ENCODE data around the gene RNASE13. TPM values are rescaled to one million over a fixed set of nuclear protein-coding genes. Genes with fewer than 3 reads are reported as not detected.
"Not testable (repeated sequence)": the region's sequence is repeated elsewhere in the genome, so short reads cannot be mapped to it uniquely, and the experiment has no call there.

The RNASE13 gene
- total RNA-seq, 3 donors from 2014 or later = not detected

DNA sequence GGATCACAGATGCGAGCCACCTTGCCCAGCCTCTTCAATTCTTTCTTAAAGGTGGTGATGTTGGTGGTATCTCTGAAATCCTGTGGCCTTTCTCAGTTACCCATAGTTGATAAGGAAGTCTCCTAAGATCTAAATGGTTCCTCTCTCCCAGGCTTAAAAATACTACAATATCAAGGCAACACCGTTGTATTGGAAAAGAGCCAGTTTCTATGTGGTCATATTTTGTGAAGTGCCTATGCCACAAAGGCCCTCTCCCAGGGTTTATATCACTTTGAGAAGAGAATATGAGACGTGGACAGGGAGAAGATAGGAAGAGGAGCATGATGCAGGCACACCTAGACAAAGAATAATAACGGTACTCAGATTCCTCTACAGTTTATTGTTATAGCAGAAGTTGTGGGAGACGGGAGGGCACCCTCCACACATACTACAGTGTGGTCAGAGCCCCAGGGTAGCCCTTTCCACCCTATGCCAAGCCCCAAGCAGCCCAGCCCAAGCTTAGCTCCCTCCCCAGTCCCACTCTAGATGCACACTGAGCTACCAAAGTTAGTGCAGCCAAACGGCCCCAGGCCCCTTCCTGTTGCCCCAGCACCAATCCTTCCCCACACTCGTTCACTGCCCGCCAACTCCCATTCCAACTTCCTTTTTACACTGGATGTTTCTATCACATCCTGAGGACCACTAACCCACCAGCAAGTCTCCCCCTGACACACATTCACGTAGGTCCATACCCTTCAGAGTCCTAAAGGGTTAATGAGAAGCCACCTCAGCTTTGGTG, 18.0 kb downstream of the RNASE13 start:
- no peak for DNase-seq
- Histone ChIP-seq H3K36me3 (ENCODE audit: low read depth) (no peaks in the 10 kb centered on the region), H3K4me3 (no peak overlapping the region), H3K4me1 (ENCODE audit: low read depth) (no peaks in the 10 kb centered on the region), H3K9me3 (no peaks in the 10 kb centered on the region)
- intact Hi-C loops (cut with DNase I, micrococcal nuclease) = loop anchor here in 1 of 2 donors (10.0 kb wide), 1 partner anchor 78 kb away; the partner anchor contains the start of gene ZNF219
- no peak for ATAC-seq
- TF ChIP-seq, protein P1, sequence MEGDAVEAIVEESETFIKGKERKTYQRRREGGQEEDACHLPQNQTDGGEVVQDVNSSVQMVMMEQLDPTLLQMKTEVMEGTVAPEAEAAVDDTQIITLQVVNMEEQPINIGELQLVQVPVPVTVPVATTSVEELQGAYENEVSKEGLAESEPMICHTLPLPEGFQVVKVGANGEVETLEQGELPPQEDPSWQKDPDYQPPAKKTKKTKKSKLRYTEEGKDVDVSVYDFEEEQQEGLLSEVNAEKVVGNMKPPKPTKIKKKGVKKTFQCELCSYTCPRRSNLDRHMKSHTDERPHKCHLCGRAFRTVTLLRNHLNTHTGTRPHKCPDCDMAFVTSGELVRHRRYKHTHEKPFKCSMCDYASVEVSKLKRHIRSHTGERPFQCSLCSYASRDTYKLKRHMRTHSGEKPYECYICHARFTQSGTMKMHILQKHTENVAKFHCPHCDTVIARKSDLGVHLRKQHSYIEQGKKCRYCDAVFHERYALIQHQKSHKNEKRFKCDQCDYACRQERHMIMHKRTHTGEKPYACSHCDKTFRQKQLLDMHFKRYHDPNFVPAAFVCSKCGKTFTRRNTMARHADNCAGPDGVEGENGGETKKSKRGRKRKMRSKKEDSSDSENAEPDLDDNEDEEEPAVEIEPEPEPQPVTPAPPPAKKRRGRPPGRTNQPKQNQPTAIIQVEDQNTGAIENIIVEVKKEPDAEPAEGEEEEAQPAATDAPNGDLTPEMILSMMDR (IDR thresholded peaks at IDR 0.05) = no peak

DNA sequence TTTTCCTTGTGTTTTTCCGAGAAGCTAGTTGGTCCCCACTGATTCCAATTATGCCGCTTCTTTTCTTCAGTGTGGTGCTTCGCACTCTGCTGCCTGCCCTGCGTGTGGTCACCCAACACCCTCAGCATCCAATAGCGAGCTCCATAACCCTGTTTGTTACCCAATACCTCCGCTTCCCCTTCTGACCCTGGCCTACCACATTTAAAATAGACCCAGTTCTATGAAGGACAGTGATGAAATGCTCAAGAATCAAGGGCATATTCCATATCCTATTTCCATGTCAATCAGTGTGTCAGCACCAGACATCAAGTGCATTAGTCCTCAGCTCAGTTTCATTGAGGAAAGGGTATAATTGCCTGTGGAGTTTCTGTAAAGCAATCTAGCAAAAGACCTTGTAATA, 19.3 kb downstream of the RNASE13 start:
- intact Hi-C loops (cut with DNase I, micrococcal nuclease) = loop anchor here in 1 of 2 donors (10.0 kb wide), 1 partner anchor 79 kb away; the partner anchor contains the start of gene ZNF219

DNA sequence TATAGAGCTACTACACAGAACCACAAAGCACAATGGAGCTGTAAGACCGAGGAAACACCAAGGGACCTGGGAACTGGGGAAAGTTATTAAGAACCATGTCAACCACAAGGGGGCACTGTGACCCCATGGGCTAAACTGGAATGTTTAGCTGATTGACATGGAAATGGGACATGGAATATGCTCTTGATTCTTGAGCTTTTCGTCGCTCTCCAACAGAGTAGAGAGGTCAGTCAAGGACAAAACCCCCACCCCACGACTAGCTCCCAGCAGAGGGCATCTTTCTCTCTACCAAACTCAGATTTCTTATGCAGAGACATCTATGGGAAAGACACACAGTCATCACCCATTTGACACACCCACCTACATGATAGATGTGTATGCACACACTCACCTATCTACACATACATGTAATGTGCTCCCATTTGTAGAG, 19.8 kb downstream of the RNASE13 start:
- no peaks in the 10 kb centered on the region for H3K9me3 ChIP-seq
- DNase-seq = peak in 2 of 3 donors; percentile 80 to 96
- no peaks in the 10 kb centered on the region for H3K36me3 ChIP-seq (ENCODE audit: low read depth)
- peak; percentile 93 for ATAC-seq
- no peaks in the 10 kb centered on the region for H3K4me1 ChIP-seq (ENCODE audit: low read depth)
- intact Hi-C loops (cut with DNase I, micrococcal nuclease) = loop anchor here in 1 of 2 donors (10.0 kb wide), 1 partner anchor 80 kb away; the partner anchor contains the start of gene ZNF219
- no peak overlapping the region for H3K4me3 ChIP-seq
- TF ChIP-seq, protein P1 (IDR thresholded peaks at IDR 0.05) = peak; percentile 75

More for the DNA sequence above, 19.3 kb downstream of the RNASE13 start:
- Histone ChIP-seq H3K36me3 (ENCODE audit: low read depth) (no peaks in the 10 kb centered on the region), H3K9me3 (no peaks in the 10 kb centered on the region), H3K4me3 (no peak overlapping the region), H3K4me1 (ENCODE audit: low read depth) (no peaks in the 10 kb centered on the region)
- TF ChIP-seq, protein P1 (IDR thresholded peaks at IDR 0.05) = no peak
- ATAC-seq (no peak), DNase-seq (no peak)

DNA sequence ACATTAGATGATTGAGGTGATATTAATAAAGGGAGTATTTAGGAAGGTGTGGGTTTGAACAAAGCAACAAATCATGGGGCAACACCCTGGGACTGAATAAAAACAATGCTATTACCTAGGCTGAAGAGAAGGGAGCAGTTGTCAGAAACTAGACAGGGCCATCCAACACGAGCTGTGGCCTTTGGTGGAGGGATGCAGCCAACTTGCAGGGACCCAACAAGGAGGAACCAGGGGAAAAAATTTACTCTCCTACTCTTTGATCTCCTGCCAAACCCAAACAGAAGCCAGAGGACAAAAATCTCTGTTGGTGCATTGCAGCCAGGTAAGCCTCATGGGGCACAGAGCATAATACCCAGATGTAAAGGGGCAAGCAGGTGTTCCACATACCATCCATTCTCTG, 23.5 kb downstream of the RNASE13 start:
- TF ChIP-seq, protein P1 (IDR thresholded peaks at IDR 0.05) = no peak
- Histone ChIP-seq H3K9me3 (no peaks in the 10 kb centered on the region), H3K4me1 (ENCODE audit: low read depth) (peaks cover 8% of the 10 kb centered on the region), H3K36me3 (ENCODE audit: low read depth) (no peaks in the 10 kb centered on the region), H3K4me3 (no peak overlapping the region)
- intact Hi-C loops (cut with DNase I, micrococcal nuclease) = loop anchor here in 1 of 2 donors (10.0 kb wide), 1 partner anchor 84 kb away; the partner anchor contains the start of gene ZNF219
- ATAC-seq = no peak
- no peak for DNase-seq

DNA sequence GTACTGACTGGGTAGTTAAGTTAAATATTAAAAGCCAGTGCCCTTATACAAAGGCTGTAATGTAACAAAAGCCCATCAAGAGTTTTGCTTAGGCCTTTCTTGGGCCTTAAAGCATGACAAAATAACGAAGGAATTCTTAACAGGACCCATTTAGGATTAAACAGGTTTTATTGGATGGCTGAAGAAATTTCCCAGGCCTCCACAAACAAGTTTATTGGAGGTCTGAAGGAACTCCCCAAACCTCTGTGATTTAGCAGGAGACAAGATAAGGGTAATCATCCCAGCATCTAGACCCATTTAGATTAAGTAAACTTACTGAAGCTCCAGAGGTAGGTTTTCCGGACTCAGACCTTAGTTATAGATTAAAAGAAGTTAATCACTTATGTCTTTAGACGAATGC, 24.9 kb downstream of the RNASE13 start:
- intact Hi-C loops (cut with DNase I, micrococcal nuclease) = loop anchor here in 1 of 2 donors (10.0 kb wide), 1 partner anchor 85 kb away; the partner anchor contains the start of gene ZNF219
- not testable (repeated sequence) for DNase-seq; H3K4me1 ChIP-seq (ENCODE audit: low read depth); ATAC-seq; H3K9me3 ChIP-seq; H3K4me3 ChIP-seq; H3K36me3 ChIP-seq (ENCODE audit: low read depth)

DNA sequence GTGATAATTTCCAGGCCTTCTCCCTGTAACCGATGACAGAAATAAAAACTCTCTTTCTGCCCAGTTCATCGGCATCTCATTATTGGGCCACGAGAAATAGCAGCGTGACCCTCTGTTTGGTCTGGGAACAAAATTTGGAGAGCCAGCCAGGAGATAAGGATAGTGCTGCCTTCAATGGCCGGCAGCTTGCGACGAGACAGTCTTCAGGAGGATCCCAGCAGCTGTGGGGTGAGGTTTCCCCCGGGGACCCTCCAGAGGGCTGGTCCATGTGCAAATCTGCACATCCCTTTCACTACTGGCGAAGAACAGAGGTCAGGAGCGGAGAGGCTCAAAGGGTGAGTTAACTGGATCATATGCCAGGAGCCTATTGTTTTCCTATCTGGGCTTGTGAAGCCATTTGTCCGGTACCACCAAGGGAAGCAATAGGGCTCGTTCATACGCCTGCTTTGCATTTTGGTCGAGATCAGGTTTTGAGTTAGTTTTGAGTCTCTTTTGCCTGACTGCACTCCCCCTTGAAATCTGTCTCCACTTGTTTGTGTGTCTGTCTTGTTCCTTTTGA, 30.7 kb downstream of the RNASE13 start:
- intact Hi-C loops (cut with DNase I, micrococcal nuclease) = no loop called here
- H3K4me3 ChIP-seq = no peak overlapping the region
- no peaks in the 10 kb centered on the region for H3K36me3 ChIP-seq (ENCODE audit: low read depth)
- TF ChIP-seq, protein P1 (IDR thresholded peaks at IDR 0.05) = no peak
- H3K9me3 ChIP-seq = no peaks in the 10 kb centered on the region
- peaks cover 15% of the 10 kb centered on the region for H3K4me1 ChIP-seq (ENCODE audit: low read depth)
- no peak for DNase-seq
- no peak for ATAC-seq

All from mucosa of descending colon (tissue), 3 donors.